Calu3 (cell line): ENCODE results near the gene DCTD. TPM values are rescaled to one million over a fixed set of nuclear protein-coding genes. Genes with fewer than 3 reads are reported as not detected.

Experiments
- BruUV-seq: library from RNA; stranded (reverse); fragments of 400-500 nt; replicated peaks from 2 replicates; lab custom pipeline; 2021; lab: Mats Ljungman, UMichigan
- CTCF ChIA-PET: fragments of 300-600 bp; sonication (Branson Sonifier 250); formaldehyde crosslinking; loops from one replicate; lab custom pipeline; 2022; ENCODE audit warnings: antibody characterized with exemption; lab: Charles Lee
- DNase-seq: peaks from one replicate; pipeline ENCODE4 v3.0.0; 2022
- H3K27ac Mint-ChIP-seq: one replicate; pipeline ENCODE4 v1.8.0; 2022; ENCODE audit warnings: mixed read lengths; ENCODE audit not compliant: unreplicated experiment
- H3K27me3 Mint-ChIP-seq: one replicate; pipeline ENCODE4 v1.8.0; 2022; ENCODE audit warnings: mixed read lengths; ENCODE audit not compliant: unreplicated experiment
- H3K36me3 Mint-ChIP-seq: one replicate; pipeline ENCODE4 v1.8.0; 2022; ENCODE audit warnings: mild to moderate bottlenecking, moderate library complexity, mixed read lengths; ENCODE audit not compliant: insufficient read depth, unreplicated experiment
- H3K4me1 Mint-ChIP-seq: one replicate; pipeline ENCODE4 v1.8.0; 2022; ENCODE audit warnings: mild to moderate bottlenecking, low read depth, mixed read lengths; ENCODE audit not compliant: unreplicated experiment
- H3K4me3 Mint-ChIP-seq: one replicate; pipeline ENCODE4 v1.8.0; 2022; ENCODE audit warnings: mild to moderate bottlenecking, low read depth, moderate library complexity, mixed read lengths; ENCODE audit not compliant: unreplicated experiment
- H3K9me3 Mint-ChIP-seq: one replicate; pipeline ENCODE4 v1.8.0; 2022; ENCODE audit warnings: low read depth, mixed read lengths; ENCODE audit not compliant: unreplicated experiment
- CTCF ChIP-seq: fragments of 200-600 bp; IDR thresholded peaks from one replicate; pipeline ENCODE4 v1.8.0; 2022; ENCODE audit warnings: antibody characterized with exemption; ENCODE audit not compliant: unreplicated experiment
- intact Hi-C: fragments of 100-400 bp; cut with micrococcal nuclease; formaldehyde crosslinking; loops from one replicate; pipeline ENCODE4 v1.10.0; 2022; ENCODE audit not compliant: unreplicated experiment
- total RNA-seq: library from RNA; stranded (reverse); gene quantifications from 2 replicates; pipeline ENCODE4 v1.2.3, GENCODE V29; 2022

DCTD gene
- total RNA-seq, 1 experiment from 2014 or later, result 65.3 TPM

GRCh38 chr4:182897601-182898478 lies 19.3 kb downstream of the DCTD start:
- no peak overlapping the region for H3K4me3 Mint-ChIP-seq
- H3K27ac Mint-ChIP-seq, result no peak overlapping the region
- no TSS peak for BruUV-seq
- H3K9me3 Mint-ChIP-seq, result no peaks in the 10 kb centered on the region
- H3K4me1 Mint-ChIP-seq, result peaks cover 6% of the 10 kb centered on the region
- CTCF ChIA-PET, result no interaction called here
- H3K36me3 Mint-ChIP-seq, result peaks cover 10% of the 10 kb centered on the region
- H3K27me3 Mint-ChIP-seq, result no peaks in the 10 kb centered on the region
- intact Hi-C loops, result no loop called here
- no peak for TF ChIP-seq CTCF
- DNase-seq, result no peak

GRCh38 chr4:182896421-182896820 lies 20.8 kb downstream of the DCTD start:
- Mint-ChIP-seq H3K27ac (no peak overlapping the region), H3K9me3 (no peaks in the 10 kb centered on the region), H3K4me1 (peaks cover 6% of the 10 kb centered on the region), H3K27me3 (no peaks in the 10 kb centered on the region), H3K36me3 (peaks cover 15% of the 10 kb centered on the region), H3K4me3 (no peak overlapping the region)
- CTCF ChIA-PET, result no interaction called here
- intact Hi-C loops, result no loop called here
- DNase-seq, result no peak
- BruUV-seq, result no TSS peak
- no peak for TF ChIP-seq CTCF

- CTCF ChIA-PET, result no interaction called here
- intact Hi-C loops, result no loop called here
- BruUV-seq, result no TSS peak
These were observed 21.3 kb downstream of the DCTD start for GRCh38 chr4:182895791-182896292.

GRCh38 chr4:182894681-182895275 lies 22.4 kb downstream of the DCTD start:
- no peak overlapping the region for H3K27ac Mint-ChIP-seq
- CTCF ChIA-PET, result no interaction called here

More at GRCh38 chr4:182895791-182896292, 21.3 kb downstream of the DCTD start:
- no peak for TF ChIP-seq CTCF
- peaks cover 21% of the 10 kb centered on the region for H3K36me3 Mint-ChIP-seq
- no peak overlapping the region for H3K4me3 Mint-ChIP-seq
- no peaks in the 10 kb centered on the region for H3K9me3 Mint-ChIP-seq
- no peaks in the 10 kb centered on the region for H3K27me3 Mint-ChIP-seq
- no peak overlapping the region for H3K27ac Mint-ChIP-seq
- DNase-seq, result no peak
- peaks cover 6% of the 10 kb centered on the region for H3K4me1 Mint-ChIP-seq

More at GRCh38 chr4:182894681-182895275, 22.4 kb downstream of the DCTD start:
- no peaks in the 10 kb centered on the region for H3K27me3 Mint-ChIP-seq
- H3K4me3 Mint-ChIP-seq, result no peak overlapping the region
- no TSS peak for BruUV-seq
- DNase-seq, result no peak
- TF ChIP-seq CTCF, result no peak
- intact Hi-C loops, result no loop called here
- no peaks in the 10 kb centered on the region for H3K9me3 Mint-ChIP-seq
- H3K36me3 Mint-ChIP-seq, result peaks cover 31% of the 10 kb centered on the region
- peaks cover 6% of the 10 kb centered on the region for H3K4me1 Mint-ChIP-seq
